ENCODE results near the gene SLC5A12.
"Not testable (repeated sequence)": the region's sequence is repeated elsewhere in the genome, so short reads cannot be mapped to it uniquely, and the experiment has no call there.

Gene SLC5A12

GRCh38 chr11:26651916-26652315, 69.9 kb downstream of the SLC5A12 start:
- DNase-seq, result no peak

GRCh38 chr11:26649884-26650283, 72.0 kb downstream of the SLC5A12 start:
- peak in 5 of 14 donors; percentile 0 to 27 (median 3) for DNase-seq

- DNase-seq, result not testable (repeated sequence)
These were observed 78.5 kb downstream of the SLC5A12 start for GRCh38 chr11:26643314-26643713.

- DNase-seq, result no peak
These were observed 89.1 kb downstream of the SLC5A12 start for GRCh38 chr11:26632691-26633159.

GRCh38 chr11:26626346-26626745, 95.5 kb downstream of the SLC5A12 start:
- DNase-seq, result no peak

- no peak for DNase-seq
These were observed 98.7 kb downstream of the SLC5A12 start for GRCh38 chr11:26623076-26623659.

- no peak for DNase-seq
These were observed 99.7 kb downstream of the SLC5A12 start for GRCh38 chr11:26622181-26622580.

- no peak for DNase-seq
These were observed 100.7 kb downstream of the SLC5A12 start for GRCh38 chr11:26621132-26621531.

GRCh38 chr11:26620282-26621045, 101.4 kb downstream of the SLC5A12 start:
- no peak for DNase-seq

- no peak for DNase-seq
These were observed 103.4 kb downstream of the SLC5A12 start for GRCh38 chr11:26618441-26618840.
